ENCODE results near the gene VPS35.
A peak's percentile ranks its signal among the peaks of the same experiment; 100 is the strongest.
"Not testable (repeated sequence)": the region's sequence is repeated elsewhere in the genome, so short reads cannot be mapped to it uniquely, and the experiment has no call there.

Gene VPS35

DNA sequence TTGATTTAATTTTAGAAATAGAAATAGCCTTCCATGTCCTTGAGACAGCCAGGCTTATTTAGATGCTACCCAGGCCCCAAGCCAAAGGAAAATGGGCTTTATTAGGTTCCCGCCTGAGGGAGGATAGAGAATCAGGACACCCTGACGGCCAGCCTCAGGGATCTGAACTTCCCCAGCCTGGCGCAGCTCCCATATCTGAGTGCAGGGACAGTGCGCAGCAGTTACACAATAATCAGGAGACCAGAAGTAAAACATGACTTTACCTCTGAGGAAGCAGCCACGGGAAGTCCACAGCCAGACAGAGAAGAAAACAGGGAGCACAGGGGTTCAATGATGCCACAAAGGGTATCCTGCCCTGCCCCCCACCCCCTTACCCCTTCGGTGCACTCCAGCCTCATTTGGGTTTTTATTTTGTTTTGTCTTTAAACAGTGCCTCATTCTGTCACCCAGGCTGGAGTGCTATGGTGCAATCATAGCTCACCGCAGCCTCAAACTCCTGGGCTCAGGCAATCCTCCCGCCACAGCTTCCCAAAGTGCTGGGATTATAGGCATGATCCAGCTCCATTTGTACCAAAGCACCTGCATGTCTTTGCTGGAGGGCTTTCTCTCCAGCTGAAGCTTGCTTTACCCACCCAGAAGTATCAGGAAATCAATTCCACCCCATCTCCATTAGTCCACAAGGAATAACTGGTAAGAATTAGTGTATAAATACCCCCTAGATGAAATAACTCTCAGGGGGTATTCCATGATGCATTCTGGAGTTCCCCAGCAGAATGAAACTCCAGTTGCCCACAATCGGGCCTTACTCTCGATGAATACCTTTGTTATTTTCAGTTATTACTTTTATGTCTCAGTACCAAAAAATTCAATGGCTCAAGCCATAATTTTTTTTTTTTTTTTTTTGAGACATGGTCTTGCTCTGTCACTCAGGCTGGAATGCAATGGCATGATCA lies 22.4 kb upstream of the VPS35 start:
- no peak for DNase-seq

GRCh38 chr16:46709469-46710005 lies 20.6 kb upstream of the VPS35 start:
- DNase-seq: no peak

- no peak for DNase-seq
Observed at GRCh38 chr16:46706642-46707041, 17.7 kb upstream of the VPS35 start.

DNA sequence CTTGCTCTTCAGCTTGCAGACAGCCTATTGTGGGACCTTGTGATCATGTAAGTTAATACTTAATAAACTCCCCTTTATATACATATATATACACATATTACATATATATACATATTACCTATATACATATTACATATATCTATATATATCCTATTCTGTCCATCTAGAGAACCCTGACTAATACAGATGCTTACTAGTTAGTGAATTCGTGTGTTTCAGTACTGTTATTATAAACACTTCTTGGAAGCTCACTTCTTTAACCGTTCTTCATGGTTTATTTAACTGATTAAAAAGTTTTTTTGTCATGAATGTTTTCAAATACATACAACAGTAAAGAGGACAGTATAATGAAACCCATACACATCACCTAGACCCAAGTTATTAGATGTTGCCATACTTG lies 13.1 kb upstream of the VPS35 start:
- no peak for DNase-seq

DNA sequence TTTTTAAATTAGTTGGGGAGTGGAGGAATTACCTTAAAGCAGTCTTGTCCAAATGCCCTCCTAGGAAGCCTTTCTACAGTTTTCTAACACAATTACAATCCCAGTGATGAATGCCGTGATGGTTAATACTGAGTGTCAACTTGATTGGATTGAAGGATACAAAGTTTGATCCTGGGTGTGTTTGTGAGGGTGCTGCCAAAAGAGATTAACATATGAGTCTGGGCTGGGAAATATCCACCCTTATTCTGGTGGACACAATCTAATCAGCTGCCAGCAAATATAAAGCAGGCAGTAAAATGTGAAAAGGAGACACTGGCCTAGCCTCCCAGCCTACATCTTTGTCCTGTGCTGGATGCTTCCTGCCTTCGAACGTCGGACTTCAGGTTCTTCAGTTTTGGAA lies 12.6 kb upstream of the VPS35 start:
- no peak for DNase-seq

DNA sequence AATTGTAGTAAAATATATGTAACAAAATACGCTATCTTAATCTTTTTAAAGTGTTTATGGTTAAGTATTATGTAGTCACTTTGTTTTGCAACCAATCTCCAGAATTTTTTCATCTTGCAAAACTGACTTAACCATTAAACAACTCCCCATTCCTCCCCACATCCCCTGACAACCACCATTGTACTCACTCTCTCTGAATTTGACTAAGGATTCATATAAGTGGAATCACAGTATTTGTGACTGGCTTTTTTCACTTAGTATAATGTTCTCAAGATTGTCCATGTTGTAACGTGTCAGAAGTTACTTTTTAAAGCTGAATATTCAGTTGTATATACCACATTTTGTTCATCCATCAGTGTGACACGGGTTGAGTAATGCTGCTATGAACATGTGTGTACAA lies 11.1 kb upstream of the VPS35 start:
- no peak for DNase-seq

GRCh38 chr16:46696957-46697356 lies 8.0 kb upstream of the VPS35 start:
- DNase-seq: no peak

- DNase-seq: no peak
Observed at GRCh38 chr16:46695937-46696336, 7.0 kb upstream of the VPS35 start.

DNA sequence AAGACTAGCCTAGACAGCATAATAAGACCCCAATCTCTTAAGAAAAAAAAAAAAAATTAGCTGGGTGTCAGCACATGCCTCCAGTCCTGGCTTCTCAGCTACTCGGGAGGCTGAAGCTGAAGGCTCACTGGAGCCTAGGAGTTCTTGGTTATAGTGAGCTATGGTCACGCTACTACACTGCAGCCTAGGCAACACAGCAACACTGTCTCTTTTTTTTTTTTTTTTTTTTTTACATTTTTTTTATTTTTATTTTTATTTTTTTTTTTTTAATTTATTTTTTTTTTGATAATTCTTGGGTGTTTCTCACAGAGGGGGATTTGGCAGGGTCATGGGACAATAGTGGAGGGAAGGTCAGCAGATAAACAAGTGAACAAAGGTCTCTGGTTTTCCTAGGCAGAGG lies 4.6 kb upstream of the VPS35 start:
- no peak for DNase-seq

DNA sequence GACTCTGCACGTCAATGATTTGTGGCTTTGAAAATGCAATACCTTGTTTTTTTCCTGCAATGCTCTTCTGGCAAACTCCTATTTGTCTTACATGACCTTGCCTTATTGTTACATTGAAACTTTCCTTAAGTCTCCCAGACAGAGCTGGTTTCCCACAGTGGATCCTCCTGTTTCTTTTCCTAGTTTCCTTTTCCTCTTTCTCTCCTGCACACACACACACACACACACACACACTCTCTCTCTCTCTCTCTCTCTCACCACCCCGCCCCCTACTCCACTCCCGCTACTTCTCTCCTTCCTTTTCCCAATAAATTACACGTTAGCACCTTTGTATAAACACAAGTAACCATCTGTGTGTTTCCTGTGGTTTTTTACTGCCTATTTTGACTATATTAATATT lies 2.7 kb upstream of the VPS35 start:
- DNase-seq: no peak

DNA sequence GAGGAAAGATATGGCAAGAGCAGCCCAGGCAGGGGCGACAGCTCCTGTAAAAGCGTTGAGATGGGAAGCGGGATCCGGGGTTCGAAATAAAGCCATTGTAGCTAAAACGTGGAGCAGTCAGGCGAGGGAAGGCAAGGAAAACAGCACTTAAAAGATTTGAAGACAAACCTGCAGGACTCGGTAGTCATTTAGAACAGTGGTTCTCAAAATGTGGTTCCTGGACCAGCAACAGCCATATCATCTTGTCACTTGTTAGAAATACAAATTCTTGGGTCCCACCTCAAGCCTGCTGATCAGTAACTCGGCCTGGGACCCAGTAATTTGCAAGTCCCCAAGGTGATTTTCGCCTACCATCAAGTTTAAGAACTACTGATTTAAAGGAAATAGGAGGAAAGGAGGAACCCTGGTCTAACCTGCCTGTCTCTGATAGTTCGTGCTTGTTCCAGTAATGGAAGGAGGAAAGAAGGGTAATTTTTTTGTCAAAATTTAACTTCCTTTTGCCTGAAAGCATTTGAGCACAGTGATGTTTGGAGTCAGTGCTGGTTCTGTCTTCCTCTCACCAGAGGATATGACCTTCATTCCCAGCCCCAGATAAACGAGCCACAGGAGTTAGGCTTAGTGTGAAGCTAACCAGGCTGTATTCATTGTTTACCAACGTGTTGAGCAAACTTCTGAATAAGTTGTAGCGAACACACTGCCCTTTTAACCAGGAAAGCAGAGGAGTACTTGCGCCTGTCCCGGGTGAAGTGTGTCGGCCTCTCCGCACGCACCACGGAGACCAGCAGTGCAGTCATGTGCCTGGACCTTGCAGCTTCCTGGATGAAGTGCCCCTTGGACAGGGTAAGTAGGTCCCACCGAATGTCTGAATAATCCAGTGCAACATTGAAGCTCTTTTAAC lies 1.6 kb upstream of the VPS35 start:
- no peak for DNase-seq

GRCh38 chr16:46689365-46690280 lies 645 bp upstream of the VPS35 start, which contains the start of gene ORC6:
Gene ORC6 (plus strand): TSS chr16:46689659. CDS start chr16:46689706, 47 bp downstream.
- DNase-seq: peak; percentile 96

DNA sequence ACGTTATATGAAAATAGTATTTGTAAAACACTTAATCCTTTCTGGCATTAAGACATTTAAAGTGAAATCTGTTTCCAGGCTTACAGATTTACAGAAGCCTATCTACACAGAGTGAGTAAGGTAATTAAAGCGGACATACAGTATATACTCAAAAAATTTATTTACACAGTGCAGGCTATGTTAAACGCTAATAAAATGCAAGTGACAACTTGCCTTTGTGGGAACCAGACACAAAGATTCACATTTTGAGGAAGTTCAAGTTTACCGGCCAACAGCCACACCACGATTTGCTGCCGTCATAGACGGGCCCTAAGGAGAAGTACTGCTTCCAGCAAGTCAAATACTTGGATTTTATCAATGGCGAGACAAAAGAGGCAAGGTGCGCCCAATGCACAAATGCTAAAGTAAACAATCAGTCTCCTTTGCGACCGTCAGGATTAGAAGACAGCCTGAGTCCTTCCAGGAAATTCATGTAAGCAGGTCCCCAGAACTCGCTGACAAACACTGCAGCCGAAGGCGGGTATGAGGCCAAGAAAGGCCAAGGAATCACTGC lies 801 bp downstream of the VPS35 start:
- DNase-seq: peak; percentile 70

DNA sequence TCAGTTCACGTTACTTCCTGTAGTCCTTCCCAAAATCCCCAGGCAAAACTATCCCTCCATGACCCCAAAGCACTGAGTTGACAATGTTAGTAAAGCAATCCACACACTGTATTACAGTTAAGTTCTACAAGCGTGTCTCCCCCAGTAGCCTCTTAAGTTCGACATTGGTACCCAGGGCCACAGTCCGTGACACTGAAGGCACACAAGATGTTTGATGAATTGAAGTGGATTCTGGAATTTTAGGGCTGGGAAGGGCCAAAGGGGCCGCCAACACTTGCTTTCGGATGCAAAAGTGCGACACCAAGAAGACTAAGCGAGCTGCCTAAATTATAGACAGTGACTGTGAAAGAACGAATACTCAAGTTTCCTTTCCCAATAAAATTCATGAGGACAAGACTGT lies 1.5 kb downstream of the VPS35 start:
- no peak for DNase-seq

DNA sequence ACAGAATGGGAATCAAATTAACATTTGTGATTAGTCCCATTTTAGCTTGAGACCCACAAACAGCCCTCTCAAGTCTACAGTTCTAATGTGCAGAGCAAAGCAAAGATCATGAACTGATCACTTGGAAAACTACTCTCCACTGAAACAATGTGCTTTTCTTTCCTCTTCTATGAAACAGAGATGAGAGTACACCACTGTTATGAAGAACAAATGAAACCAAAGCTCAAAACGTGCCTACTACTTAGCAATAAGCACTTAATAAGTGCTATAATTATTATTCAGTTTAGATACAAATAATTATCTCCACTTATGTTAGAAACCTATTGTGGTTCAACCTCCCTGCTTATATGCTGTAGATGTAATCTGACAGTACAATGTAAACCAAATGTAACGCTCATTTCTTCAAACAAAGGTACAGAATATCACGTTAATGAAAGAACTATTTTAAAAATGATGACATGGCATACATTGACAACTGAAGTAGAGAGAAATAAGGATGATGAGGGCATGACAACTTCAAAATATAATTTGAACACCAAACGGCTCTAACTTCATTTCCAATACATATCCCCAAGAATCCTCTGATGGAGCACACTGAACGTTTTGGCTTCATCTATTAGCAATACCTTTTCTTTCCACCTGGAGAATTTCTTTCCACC lies 2.0 kb downstream of the VPS35 start:
- DNase-seq: no peak

DNA sequence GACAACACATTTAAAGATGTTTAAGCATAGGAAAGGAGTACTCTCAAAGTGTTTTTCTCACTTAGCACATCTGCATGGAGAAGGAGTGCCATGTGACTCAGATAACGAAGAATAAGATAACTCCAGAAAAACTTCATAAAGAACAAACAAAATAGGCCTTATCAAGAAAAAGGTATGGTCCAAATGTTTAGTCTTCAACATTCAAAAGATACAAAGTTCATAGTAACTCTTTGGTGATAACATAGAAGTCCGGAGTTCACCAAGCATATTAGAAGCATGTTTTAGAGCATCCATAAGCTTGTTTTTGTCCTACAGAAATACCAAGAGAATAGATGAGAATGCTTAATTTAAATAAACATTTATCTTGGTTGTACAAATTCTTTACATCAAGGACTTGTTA lies 7.1 kb downstream of the VPS35 start:
- DNase-seq: not testable (repeated sequence)

DNA sequence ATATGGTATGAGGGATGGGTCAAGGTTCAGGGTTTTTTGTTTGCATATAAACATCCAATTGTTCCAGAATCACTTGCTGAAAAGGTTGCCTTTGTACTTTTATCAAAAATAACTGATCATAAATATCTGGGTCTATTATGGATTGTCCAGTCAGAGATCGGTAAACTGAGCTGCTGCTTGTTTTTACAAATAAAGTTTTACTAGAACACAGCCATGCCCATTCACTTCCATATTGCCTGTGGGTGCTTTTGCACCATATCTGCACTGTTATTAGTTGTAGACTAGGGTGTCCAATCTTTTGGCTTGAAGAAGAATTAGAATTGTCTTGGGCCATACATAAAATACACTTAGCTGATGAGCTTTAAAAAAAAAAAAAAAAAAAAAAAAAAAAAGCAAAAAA lies 11.0 kb downstream of the VPS35 start:
- DNase-seq: not testable (repeated sequence)

GRCh38 chr16:46673320-46674013 lies 15.5 kb downstream of the VPS35 start:
- peak; percentile 58 for DNase-seq

DNA sequence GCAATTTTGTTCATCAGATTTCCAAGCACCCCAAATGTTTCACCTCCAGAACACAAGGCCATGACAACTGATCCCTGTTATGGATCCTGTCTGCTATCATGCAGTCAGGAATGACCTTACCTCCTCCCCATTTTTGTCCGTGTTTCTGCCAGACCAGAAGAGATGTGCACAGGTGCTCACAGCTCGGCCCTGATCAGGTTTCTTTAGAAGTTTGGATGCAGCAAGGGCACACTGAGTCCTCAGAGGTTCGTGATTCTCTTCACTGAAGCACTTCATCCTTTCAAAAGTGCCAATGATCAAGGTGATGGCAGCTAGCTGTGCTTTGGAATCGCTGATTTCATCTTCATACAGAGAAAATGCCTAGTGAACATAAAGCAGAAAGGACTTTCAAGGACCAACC lies 26.9 kb downstream of the VPS35 start:
- DNase-seq: no peak

DNA sequence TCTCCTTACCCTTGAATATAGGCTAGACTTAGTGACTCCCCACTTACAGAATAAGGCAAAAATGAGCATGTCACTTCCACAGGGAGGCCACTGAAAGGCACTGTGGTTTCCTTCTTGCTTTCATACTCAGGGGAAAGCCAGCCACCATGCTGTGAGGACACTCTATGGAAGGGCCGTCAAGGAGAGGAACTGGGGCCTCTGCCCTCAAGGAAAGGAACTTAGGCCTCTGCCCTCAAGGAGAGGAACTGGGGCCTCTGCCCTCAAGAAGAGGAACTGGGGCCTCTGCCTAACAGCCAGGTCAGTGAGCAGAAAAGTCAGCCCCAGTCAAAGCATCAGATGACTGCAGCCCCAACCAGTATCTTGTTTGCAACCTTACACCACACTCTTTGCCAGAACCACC lies 30.1 kb downstream of the VPS35 start:
- peak; percentile 74 for DNase-seq

GRCh38 chr16:46651305-46651704 lies 37.7 kb downstream of the VPS35 start:
- no peak for DNase-seq
